Measurements from ENCODE around the gene TTC39B.

Gene TTC39B

DNA sequence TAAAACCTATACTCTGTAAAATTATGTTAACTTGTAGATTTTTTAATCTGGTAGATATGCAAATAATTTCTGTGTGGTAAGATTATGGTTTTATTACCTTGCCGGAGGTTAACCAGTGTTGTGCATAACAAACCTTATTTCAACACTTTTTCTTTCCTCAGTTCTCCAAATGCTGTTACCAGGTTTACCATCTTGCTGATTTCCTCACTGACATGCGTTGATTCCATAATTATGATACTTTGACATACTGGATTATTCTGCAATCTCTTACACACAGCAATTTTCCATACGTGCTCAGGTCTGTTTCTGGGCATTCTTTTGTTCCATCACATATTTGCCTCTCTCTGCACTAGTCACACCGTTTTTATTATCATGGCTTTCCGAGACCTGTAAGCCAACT, 77.6 kb downstream of the TTC39B start:
- no peak for DNase-seq (ENCODE audit: low read depth in 2 of 2, low spot score in 1 of 2)

DNA sequence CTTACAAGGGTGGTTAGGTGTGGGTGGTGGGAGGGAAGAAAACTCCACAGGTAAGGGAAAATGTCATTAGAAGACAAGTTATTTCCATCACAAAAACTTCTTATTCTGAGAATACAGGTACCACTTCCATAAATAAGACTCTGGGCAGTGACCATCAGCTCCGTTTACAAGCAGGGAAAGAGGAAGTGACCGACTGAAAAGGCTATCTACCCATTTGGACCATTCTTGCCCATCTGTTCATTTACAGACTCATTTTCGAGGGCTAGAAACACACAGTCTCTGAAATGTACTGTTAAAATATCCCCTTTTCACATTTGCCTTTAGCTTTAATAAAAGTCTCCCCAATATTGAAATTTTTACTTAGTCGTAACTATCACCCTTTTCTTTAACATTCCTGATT, 79.5 kb downstream of the TTC39B start:
- no peak for DNase-seq (ENCODE audit: low read depth in 2 of 2, low spot score in 1 of 2)

DNA sequence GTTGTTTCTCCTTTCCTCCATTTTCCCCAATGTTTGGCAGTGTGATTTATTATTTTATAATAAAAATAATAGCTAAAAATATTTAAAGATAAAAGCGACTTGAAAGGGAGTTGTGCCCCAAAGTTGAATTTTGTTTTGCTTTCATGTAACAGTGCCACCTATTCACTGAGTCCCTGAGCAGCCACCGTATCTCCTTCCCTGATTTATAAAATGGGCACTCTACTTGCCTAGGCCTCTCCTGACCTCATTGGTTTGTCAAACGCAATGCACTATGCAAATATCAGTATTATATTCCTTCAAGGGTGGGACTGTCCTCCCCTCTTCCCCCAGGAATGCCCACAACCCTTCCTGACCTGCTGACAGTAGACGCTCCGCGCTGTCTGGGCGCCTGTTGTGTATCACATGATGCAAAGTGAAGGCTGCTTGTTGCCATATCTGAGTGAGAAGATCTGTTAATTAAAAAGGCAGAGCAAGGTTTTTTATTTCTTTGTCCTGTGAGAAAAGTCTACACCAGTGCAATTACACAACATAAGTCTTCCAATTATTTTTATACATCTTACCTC, 81.4 kb downstream of the TTC39B start:
- no peak for DNase-seq (ENCODE audit: low read depth in 2 of 2, low spot score in 1 of 2)

DNA sequence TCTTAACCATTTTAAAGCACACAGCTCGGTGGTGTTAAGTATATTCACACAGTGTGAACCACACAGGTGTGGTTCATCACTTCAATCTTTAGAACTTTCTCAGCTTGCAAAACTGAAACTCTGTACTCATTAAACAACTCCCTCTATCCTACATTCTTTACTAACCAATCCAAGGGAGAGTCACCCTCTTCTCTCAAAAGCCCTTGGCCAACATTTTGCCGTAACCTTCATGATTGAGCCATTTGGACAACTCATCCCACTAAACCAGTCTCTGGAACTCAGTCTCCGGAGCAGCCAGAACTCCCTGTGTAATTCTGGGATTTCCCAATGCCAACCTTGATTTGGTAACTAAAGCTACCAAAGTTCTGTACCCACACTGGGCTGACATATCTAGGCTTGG, 84.7 kb downstream of the TTC39B start:
- no peak for DNase-seq (ENCODE audit: low read depth in 2 of 2, low spot score in 1 of 2)

DNA sequence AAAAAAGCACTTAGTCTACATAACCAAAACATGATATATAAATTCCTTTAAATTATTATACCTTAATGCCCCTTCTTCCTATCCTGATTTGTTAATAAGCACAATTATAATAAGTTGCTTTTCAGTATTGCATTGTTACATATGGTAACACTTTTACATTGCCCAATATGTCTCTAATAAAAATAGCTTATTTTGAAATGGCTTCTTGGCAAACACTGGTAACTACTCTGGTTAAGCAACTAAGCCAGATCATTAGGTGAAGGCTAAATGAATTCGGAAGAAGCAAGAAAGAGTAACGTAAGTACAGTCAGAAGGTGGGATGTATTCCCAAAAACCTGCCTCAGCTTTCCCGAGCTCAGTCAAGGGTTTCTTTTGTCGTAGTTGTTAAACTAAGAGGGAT, 85.3 kb downstream of the TTC39B start:
- no peak for DNase-seq (ENCODE audit: low read depth in 2 of 2, low spot score in 1 of 2)

DNA sequence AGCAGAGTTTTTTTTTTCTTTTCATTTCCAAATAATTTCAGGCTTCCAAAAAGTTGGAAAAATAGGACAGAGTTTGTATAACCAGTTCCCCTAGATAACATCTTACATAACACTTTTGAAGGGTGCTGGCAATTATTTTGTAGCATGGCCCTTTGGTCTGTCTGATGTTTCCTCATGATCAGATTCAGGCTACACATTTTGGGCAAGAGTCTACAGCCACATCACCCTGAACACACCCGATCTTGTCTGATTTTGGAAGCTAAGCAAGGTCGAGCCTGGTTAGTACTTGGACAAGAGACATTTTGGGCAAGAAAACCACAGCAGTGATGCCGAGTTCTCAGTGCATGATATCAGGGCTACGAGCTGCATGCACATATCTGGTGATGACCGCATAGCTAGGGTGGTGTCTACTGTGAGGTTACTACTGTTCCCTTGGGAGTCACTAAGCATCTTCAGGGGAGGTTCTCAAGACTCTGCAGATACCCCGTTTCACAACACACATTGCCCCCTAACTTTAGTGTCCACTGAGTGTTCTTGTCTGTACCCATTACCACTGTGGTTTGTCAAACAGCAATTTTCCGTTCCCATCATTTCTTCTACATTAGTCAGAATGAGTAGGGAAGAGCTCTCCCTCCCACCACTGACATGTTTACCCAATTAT, 86.2 kb downstream of the TTC39B start:
- no peak for DNase-seq (ENCODE audit: low read depth in 2 of 2, low spot score in 1 of 2)

DNA sequence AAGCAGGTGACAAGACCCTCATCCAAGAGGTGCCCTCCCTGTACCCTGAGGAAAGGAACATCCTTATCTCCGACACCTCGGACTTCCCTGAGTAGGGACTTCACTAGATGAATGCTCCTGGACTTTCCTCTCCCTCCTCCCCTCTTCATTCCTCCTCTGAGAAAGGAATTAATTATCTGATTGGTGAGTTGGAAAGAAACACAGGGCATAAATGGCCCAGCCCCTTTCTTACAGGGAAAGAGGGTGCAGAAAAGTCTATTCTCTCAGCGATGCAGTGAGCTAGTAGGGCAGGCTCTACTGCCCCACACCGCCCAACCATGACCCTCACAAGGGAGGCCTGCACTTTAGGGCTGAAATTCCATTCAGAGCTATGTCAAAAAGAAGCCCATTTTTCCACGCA, 87.5 kb downstream of the TTC39B start:
- DNase-seq (ENCODE audit: low read depth in 2 of 2, low spot score in 1 of 2) = no peak

DNA sequence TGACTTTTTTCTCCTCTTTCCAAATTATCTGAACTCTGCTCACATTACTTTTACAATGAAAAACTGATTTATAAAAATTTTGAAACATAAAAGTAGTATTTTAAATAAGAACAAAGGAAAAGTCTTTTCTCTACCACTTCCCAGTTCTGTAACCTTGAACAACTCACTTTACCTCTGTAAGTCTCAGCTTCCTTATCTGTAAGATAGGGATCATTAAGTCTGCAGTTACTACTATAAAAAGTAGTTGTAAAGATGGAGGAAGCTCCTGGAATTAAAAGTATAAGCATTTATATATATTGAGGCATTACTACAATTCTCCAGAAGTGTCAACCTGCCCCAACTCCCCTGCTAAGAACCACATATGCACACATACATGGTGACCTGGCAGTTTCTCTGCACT, 88.0 kb downstream of the TTC39B start:
- DNase-seq (ENCODE audit: low read depth in 2 of 2, low spot score in 1 of 2) = no peak

DNA sequence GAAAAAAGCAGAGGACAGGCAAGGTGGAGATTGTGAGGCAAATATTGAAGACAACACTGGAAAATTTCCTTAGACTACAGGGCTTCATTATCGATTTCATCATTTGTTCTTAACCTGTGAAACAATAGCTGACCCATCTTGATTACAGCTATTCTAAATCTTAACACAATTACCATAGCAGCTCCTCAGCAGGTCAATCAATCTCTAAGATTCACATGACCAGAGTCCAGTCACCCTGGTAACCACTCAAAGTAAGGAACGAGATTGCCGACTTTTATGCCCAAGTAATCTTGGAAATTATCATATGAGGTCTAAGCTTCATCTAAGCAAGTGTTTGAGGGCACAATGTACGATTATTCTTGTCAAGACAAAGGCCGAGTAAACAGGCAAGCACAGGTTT, 93.8 kb downstream of the TTC39B start:
- DNase-seq (ENCODE audit: low read depth in 2 of 2, low spot score in 1 of 2) = no peak

DNA sequence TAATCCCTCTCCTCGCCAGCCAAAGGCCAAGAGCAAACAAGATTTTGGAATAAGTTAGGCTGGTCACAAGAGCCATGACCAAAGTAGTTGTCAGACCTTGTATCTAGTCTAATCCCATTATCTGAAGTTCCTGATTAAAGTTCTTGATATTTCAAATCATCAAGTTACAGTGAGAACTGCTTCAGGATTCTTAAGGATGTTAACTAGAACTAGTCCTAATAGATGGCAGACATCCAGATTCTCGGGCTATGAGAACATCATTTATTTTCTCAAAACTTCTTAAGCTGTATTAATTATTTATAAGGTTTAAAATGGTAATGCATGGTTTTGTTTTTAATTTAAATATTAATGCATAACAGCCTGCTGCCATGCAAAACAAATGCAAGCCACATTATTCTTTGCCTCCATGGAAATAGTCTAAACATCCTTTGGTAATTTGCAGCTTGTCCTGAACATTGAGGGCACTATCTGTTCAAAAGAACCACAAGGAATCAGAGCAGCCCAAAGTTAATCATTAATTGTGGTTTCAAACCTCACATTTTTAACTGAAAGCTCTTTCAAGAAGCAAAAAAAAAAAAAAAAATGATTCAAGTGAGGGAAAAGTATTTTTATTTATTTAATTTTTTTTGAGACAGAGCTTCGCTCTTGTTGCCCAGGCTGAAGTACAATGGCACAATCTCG, 95.1 kb downstream of the TTC39B start:
- DNase-seq (ENCODE audit: low read depth in 2 of 2, low spot score in 1 of 2) = no peak

DNA sequence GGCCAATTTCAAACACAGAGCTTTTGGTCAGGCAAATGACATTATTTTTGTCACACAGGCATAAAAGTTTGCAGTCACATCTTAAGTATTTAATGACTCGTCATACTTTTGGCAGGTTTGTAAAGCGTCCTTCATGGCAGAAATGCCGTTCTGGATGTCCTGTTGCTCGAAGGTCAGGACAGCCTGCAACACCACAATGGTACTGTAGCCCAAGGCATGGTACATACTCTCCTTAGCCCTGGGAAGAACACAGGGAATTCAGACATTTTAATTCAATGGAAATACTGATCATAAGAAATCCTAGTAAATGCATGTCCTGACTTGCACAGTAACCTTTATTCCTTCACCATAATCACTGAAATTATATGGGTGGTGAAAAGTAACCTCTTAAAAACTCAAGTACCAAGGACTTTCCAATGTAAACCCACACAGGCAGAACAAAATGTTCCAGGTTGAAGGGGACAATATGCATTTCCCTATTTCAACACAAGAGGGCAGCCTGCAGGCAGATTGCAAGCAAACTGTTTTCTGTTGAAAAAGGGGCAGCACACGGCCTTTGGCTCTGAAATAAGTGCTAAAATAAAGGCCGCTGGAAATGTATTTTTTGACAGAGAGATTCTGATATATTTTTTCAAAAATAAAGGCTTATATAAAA, 95.7 kb downstream of the TTC39B start:
- DNase-seq (ENCODE audit: low read depth in 2 of 2, low spot score in 1 of 2) = peak; percentile 18 to 30

DNA sequence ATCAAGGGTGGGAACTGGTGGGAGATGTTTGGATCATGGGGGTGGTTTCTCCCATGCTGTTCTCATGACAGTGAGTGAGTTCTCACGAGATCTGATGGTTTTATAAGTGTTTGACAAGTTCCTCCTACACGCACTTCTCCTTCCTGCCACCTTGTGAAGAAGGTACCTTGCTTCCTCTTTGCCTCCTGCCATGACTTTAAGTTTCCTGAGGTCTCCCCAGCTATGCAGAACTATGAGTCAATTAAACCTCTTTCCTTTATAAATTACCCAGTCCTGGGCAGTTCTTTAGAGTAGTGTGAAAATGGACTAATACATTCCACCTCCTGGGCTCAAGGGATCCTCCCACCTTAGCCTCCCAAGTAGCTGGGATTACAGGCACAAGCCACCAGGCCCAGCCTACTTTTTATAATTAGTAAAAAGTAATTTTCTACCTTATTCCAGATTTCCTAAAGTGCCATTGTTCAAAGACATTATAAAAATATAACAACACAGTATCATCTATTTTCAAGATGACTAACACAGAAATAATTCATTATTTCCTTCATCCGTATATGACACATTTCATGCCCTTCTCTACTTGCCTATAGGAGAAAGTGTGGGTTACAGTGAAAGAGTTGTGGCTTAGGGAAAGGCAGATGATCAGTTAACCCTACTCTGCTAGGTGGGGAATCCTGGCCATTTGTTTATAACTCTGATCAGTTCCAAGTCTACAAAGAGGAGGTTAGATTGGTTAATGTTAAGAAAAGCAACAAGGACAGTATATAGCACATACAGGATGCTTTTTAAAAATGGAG, 99.9 kb downstream of the TTC39B start:
- no peak for DNase-seq (ENCODE audit: low read depth in 2 of 2, low spot score in 1 of 2)

DNA sequence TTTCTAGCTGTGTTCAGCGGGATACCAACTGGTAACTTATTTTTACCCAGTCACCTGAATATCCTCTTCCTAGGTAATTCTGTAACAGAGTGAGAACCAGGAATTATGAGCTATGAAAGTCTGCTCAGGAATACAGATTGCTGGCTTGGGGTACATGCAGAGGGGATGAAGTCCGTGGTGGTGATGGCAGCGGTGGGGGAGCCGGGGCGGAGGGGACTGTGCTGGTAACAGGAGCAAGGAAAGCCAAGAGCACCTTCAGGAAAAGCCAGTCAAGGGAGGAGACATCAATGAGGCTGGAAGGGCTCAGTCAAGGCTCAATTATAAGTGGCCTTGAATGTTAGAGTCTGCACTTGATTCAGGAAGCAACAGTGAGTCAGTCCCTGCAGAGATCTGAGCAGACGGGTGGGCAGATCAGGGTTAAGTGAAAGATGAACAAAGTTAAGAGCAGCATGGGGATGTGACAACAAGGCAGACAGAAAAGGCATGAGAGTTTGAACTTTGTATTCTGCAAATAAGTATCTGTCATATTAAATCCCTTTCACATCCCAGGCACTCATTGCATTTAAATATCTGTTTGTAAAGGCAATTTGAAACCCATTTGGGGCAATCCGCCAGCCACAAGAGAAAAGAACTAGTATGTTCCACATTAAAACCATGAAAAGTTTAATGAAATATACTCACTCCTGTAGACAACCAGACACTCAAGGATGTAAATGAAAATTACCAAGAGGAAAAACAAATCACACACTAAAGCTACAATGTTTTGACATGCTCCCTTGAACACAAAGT, 101.2 kb downstream of the TTC39B start:
- DNase-seq (ENCODE audit: low read depth in 2 of 2, low spot score in 1 of 2) = no peak

DNA sequence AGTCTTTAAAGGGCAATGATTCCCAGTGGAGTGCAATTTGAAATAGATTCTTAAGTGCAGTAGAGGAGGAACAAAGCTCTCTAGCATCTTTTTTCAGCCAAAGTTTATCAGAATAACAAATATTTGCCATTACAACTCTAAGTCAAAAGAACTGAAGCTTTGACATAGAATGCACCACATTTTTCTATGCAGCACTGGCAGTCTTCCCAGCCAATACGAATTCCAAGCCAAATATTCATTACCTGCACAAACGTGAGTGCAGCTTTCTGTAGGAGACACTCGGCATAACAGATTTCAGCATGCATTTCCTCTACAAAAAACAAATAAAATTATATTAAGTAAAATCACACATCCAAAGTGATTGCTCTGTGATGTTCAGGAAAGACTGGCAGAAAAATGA, 103.4 kb downstream of the TTC39B start:
- no peak for DNase-seq (ENCODE audit: low read depth in 2 of 2, low spot score in 1 of 2)

DNA sequence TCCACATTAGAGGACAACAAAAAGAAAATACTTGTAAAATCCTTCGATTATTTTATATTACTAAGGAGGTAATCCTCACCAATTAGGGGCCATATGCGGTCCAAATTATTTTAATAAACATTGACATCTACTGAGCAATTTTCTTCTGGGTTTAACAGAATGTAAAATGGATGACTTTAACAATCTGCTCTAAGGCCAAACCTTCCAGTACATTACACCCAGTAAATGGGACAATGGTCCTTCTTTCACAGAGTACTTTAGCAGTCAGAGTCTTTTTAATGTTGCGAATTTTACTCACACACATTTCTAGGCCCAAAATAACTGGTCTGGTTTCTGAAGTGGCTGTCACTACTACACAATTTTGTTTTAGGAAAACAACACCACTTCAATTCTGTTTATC, 106.9 kb downstream of the TTC39B start:
- no peak for DNase-seq (ENCODE audit: low read depth in 2 of 2, low spot score in 1 of 2)

DNA sequence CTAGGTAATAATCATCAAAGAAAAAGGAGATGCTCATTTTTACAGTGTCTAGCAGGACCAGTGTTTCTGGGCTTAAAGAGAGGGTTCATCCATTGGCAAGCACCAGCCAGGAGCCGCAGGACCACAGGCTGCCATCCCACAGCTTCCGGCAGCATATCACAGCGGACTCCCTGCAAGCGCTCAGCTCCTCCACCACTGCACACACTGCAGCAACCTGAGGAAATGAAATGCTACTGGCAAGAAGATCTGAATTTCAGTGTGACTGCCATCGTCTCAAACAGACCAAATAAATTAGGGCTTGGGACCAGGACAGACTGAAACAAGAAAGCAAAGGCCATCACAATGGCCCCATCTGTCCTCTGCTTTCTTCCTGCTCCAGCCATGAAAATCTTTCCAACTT, 114.2 kb downstream of the TTC39B start:
- no peak for DNase-seq (ENCODE audit: low read depth in 2 of 2, low spot score in 1 of 2)

DNA sequence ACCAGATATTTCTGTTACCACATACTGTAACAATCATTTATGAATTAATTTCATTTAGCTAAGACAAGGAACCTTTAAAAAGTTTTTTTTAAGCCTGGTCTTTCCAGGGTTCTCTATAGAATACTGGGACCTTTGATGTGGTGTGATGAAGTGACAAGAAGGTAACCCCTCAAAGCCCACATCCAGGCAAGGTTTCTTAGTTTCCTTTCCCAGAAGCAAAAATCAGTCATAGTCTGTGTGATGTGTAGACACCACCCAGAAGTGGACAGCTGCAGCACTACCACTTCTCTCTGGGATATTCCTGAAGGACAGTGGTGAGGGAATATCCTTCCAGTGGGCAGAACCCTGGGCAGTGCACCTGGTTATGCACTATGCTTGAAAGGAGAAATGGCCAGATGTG, 115.6 kb downstream of the TTC39B start:
- DNase-seq (ENCODE audit: low read depth in 2 of 2, low spot score in 1 of 2) = no peak

DNA sequence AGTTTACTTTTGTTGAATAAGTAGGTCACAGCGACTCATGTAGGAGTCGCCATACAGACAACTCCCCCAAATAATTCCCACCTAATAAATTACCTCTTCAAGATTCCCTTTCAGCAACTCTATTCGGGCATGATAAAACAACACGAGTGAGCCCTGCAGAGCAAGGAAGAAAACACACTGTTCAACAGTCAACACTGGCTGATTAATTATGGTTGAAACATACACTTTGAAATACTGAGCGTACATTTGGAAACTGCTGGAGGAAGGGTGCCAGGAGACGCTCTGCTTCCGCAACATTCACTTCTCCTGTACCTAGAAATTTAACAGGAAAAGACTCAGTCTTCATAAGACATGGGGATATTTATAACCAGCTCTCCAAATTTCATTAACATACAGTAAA, 117.5 kb downstream of the TTC39B start:
- no peak for DNase-seq (ENCODE audit: low read depth in 2 of 2, low spot score in 1 of 2)

DNA sequence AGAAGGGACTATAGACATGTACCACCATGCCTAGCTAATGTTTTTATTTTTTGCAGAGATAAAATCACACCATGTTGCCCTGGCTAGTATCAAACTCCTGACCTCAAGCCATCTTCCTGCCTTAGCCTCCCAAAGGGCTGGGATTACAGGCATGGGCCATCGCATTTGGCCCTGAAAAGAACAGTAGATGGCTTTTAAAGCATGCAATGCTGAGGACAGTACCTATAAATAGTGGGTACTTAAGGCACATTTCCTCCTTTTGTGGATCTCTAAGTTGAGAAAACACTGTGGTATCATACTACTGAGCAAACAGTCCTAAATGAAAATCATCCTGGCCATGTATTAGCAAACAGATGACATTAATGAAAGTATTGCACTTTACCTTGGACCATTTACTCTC, 119.4 kb downstream of the TTC39B start:
- DNase-seq (ENCODE audit: low read depth in 2 of 2, low spot score in 1 of 2) = no peak

DNA sequence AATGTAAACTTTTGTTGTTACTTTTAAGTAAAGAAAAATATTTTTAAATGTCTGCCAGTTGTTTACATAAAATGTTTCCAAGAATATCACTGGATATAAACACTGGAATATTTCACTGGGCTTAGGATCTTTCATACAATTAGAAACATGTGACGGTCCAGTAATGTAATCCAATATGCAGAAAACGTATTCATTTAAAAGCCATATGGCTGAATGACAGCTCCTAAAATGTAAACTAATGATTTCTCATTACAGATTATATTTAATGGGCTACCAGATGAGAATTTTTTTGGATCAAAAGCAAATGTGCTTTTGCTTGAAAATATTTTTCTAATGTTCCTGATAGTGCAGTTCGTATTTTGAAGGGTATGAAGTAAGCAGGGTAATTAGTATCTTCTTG, 124.3 kb downstream of the TTC39B start:
- no peak for DNase-seq (ENCODE audit: low read depth in 2 of 2, low spot score in 1 of 2)

DNA sequence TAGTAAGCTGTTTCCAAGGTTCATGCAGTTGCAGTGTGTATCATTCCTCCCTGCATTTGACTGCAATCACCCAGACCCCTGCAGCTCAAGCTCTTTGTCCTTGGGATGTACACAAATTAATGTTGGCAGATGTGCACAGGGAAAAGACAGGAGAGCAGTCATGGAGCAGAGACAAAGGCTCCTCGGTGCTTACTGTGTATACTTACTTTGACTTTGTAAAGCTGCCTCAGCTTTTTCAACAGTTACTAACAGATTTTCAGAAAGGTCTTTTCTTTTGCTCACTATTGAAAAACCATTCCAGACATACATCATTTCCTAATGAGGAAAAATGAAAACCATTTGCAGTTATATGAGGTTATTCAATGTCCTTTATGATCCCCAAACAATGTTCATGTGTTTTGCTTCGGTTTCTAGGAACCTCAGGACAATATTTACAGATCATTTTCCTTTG, 124.9 kb downstream of the TTC39B start:
- no peak for DNase-seq (ENCODE audit: low read depth in 2 of 2, low spot score in 1 of 2)
